A549 treated with AZD9567 at 1 μM for 4 hours (cell line): ENCODE data around the gene F2. TPM values are rescaled to one million over a fixed set of nuclear protein-coding genes. Genes with fewer than 3 reads are reported as not detected.

ENCODE experiments used
- total RNA-seq: library from RNA; stranded (reverse); fragments of 200-300 nt; extraction: Qiagen RNA extraction; gene quantifications from 5 replicates; pipeline ENCODE4 v1.2.3, GENCODE V29; 2022; ENCODE audit not compliant: insufficient read depth

Gene F2
- total RNA-seq: 1.8 to 5.0 TPM (median 2.0 TPM) in 5 replicates

GRCh38 chr11:46719048-46719542, at the start of gene F2:
Gene F2 (plus strand): TSS chr11:46719213. CDS start chr11:46719236, 23 bp downstream.

GRCh38 chr11:46700241-46701077, 18.6 kb upstream of the F2 start, which contains the start of the genes ARHGAP1 and ZNF408:
Gene ARHGAP1 (minus strand): TSS chr11:46700619. CDS start chr11:46696107, 4,512 bp downstream.
Gene ZNF408 (plus strand): TSS chr11:46701031. CDS start chr11:46701048, 17 bp downstream.

Other genes starting within 250 kb of the F2 start
- gene AMBRA1, start 125.2 kb upstream of the F2 start, total RNA-seq: 15.8 to 29.3 TPM (median 16.3 TPM) in 5 replicates
- gene HARBI1, start 102.0 kb upstream of the F2 start, total RNA-seq: 4.9 to 5.5 TPM (median 5.2 TPM) in 5 replicates
- gene ATG13, start 101.7 kb upstream of the F2 start, total RNA-seq: 34.2 to 58.2 TPM (median 56.4 TPM) in 5 replicates
- 51.3 to 61.9 TPM (median 54.7 TPM) in 5 replicates for gene ARHGAP1, start 18.6 kb upstream of the F2 start, total RNA-seq
- 12.1 to 20.7 TPM (median 17.2 TPM) in 5 replicates for gene ZNF408, start 18.2 kb upstream of the F2 start, total RNA-seq
- 60.5 to 113 TPM (median 70.8 TPM) in 5 replicates for gene CKAP5, start 127.1 kb downstream of the F2 start, total RNA-seq
- 6.7 to 7.8 TPM (median 7.1 TPM) in 5 replicates for gene LRP4, start 199.3 kb downstream of the F2 start, total RNA-seq
- 23.0 to 31.7 TPM (median 28.9 TPM) in 5 replicates for gene CSTPP1, start 217.5 kb downstream of the F2 start, total RNA-seq